Panc1 (cell line): Measurements from ENCODE around the gene ZRANB3. TPM values are rescaled to one million over a fixed set of nuclear protein-coding genes. Genes with fewer than 3 reads are reported as not detected.

Source experiments
- ATAC-seq: fragments of 200-7000 bp; cut with Tn5 transposase; 2 replicates; pipeline ENCODE4 v1.9.1; 2020; ENCODE audit warnings: mild to moderate bottlenecking, moderate library complexity
- BruUV-seq: library from RNA; stranded (reverse); fragments of 400-500 nt; replicated peaks from 2 replicates; lab custom pipeline; 2021; lab: Mats Ljungman, UMichigan
- CTCF ChIA-PET: fragments of 300-600 bp; sonication (Branson Sonifier 250); formaldehyde crosslinking; loops from one replicate; lab custom pipeline; 2022; ENCODE audit warnings: antibody characterized with exemption; lab: Charles Lee
- POLR2A ChIA-PET: fragments of 300-600 bp; sonication (Branson Sonifier 250); formaldehyde crosslinking; loops from one replicate; lab custom pipeline; 2022; ENCODE audit warnings: antibody characterized with exemption; lab: Charles Lee
- DNase-seq: peaks from one replicate; pipeline ENCODE4 v3.0.0-alpha.2; 2010; ENCODE audit warnings: low read depth, low spot score
- H3K27ac ChIP-seq: 2 replicates; pipeline ENCODE4 v1.5.1; 2011; ENCODE audit warnings: mild to moderate bottlenecking, low read length, inconsistent platforms
- H3K27me3 ChIP-seq: fragments of 200-500 bp; sonication (Bioruptor generic); 2 replicates; pipeline ENCODE4 v1.6.0; 2014; ENCODE audit warnings: low read length, inconsistent platforms; ENCODE audit not compliant: control insufficient read depth, insufficient read depth
- H3K36me3 ChIP-seq: fragments of 200-500 bp; sonication (Bioruptor generic); 2 replicates; pipeline ENCODE4 v1.5.1; 2014; ENCODE audit warnings: inconsistent platforms, mild to moderate bottlenecking, low read length, moderate library complexity; ENCODE audit not compliant: control insufficient read depth, insufficient read depth
- H3K4me1 ChIP-seq: 2 replicates; pipeline ENCODE4 v1.5.1; 2011; ENCODE audit warnings: inconsistent platforms, mild to moderate bottlenecking, low read length, moderate library complexity; ENCODE audit not compliant: control insufficient read depth, insufficient read depth
- H3K4me3 ChIP-seq, 2 experiments: 2 replicates each; pipeline ENCODE4 v1.5.1; 2011 to 2012; ENCODE audit warnings: low read depth in 2 of 2, low read length in 2 of 2, mild to moderate bottlenecking in 2 of 2, inconsistent platforms in 1 of 2, moderate library complexity in 1 of 2
- H3K9me3 ChIP-seq: fragments of 200-500 bp; sonication (Bioruptor generic); 2 replicates; pipeline ENCODE4 v1.5.1; 2014; ENCODE audit warnings: low read depth, mild to moderate bottlenecking, inconsistent platforms, low read length, moderate library complexity; ENCODE audit not compliant: control insufficient read depth, insufficient read depth
- CTCF ChIP-seq: fragments of 450-650 bp; IDR thresholded peaks from 2 replicates; pipeline ENCODE4 v1.5.1; 2017; ENCODE audit warnings: mild to moderate bottlenecking
- POLR2AphosphoS5 ChIP-seq: IDR thresholded peaks from 2 replicates; pipeline ENCODE4 v1.6.1; 2012; ENCODE audit warnings: mild to moderate bottlenecking, low read depth, low read length, moderate library complexity
- REST ChIP-seq, 2 experiments: IDR thresholded peaks; 2 replicates each; pipeline ENCODE4 v1.6.1; 2011 to 2012; ENCODE audit warnings: low read depth in 2 of 2, control low read depth in 1 of 2, low read length in 1 of 2, mild to moderate bottlenecking in 1 of 2, moderate library complexity in 1 of 2; ENCODE audit not compliant: insufficient read depth in 1 of 2
- SIN3A ChIP-seq: IDR thresholded peaks from 2 replicates; pipeline ENCODE4 v1.6.1; 2012; ENCODE audit warnings: low read depth, mild to moderate bottlenecking, low read length, moderate library complexity, borderline replicate concordance; ENCODE audit not compliant: insufficient read depth
- TCF7L2 ChIP-seq: IDR thresholded peaks from 2 replicates; pipeline ENCODE4 v1.6.1; 2011; ENCODE audit warnings: mild to moderate bottlenecking, low read depth, low read length, inconsistent platforms
- in situ Hi-C: cut with HindIII; loops from 2 replicates; pipeline ENCODE4 v1.10.0; 2016; ENCODE audit warnings: low sequenced_read_pairs, low pct_unique_long_range_greater_than_20kb
- intact Hi-C: fragments of 100-400 bp; cut with micrococcal nuclease; formaldehyde crosslinking; loops from one replicate; pipeline ENCODE4 v1.10.0; 2022; ENCODE audit not compliant: unreplicated experiment
- total RNA-seq: library from RNA; stranded (reverse); gene quantifications from one replicate; pipeline ENCODE4 v1.2.1, GENCODE V29; 2021; ENCODE audit not compliant: unreplicated experiment

The ZRANB3 gene
- total RNA-seq, 1 experiment from 2014 or later: 11.7 TPM

- POLR2A ChIA-PET: no interaction called here
- Histone ChIP-seq H3K36me3 (no peaks in the 10 kb centered on the region), H3K9me3 (0 out of 2 replicates have a peak, but pooled peaks cover 3% of the 10 kb centered on the region), H3K4me1 (no peaks in the 10 kb centered on the region), H3K27ac (no peak overlapping the region), H3K4me3 (no peak overlapping the region), H3K27me3 (no peaks in the 10 kb centered on the region)
- no peak for DNase-seq
- CTCF ChIA-PET: no interaction called here
- no peak for ATAC-seq
- in situ Hi-C loops (no loop called here), intact Hi-C loops (no loop called here)
- TF ChIP-seq REST (IDR thresholded peaks at IDR 0.05; ENCODE audit: insufficient read depth in 1 of 2, low read depth in 2 of 2, low read length in 1 of 2) (no peak), TCF7L2 (no peak), CTCF (no peak), SIN3A (no peak), POLR2AphosphoS5 (no peak)
- no TSS peak for BruUV-seq
Measured at GRCh38 chr2:135189148-135189547, 341.9 kb downstream of the ZRANB3 start.

GRCh38 chr2:135187270-135187669, 343.7 kb downstream of the ZRANB3 start:
- Histone ChIP-seq H3K27ac (no peak overlapping the region), H3K9me3 (0 out of 2 replicates have a peak, but pooled peaks cover 3% of the 10 kb centered on the region), H3K4me3 (no peak overlapping the region), H3K36me3 (no peaks in the 10 kb centered on the region), H3K27me3 (no peaks in the 10 kb centered on the region), H3K4me1 (no peaks in the 10 kb centered on the region)
- DNase-seq: no peak
- intact Hi-C loops (no loop called here), in situ Hi-C loops (no loop called here)
- no TSS peak for BruUV-seq
- CTCF ChIA-PET: no interaction called here
- POLR2A ChIA-PET: no interaction called here
- TF ChIP-seq CTCF: no peak
- no peak for TF ChIP-seq POLR2AphosphoS5
- no peak for TF ChIP-seq REST (IDR thresholded peaks at IDR 0.05; ENCODE audit: insufficient read depth in 1 of 2, low read depth in 2 of 2, low read length in 1 of 2)
- TF ChIP-seq SIN3A: no peak
- no peak for TF ChIP-seq TCF7L2
- no peak for ATAC-seq
